HEK293 (cell line): ENCODE results near the gene CBX1.
A peak's percentile ranks its signal among the peaks of the same experiment; 100 is the strongest.

ENCODE experiments used
- CTCF ChIA-PET: fragments of 350-600 bp; formaldehyde crosslinking; extraction: SDS; loops from one replicate; lab custom pipeline; 2021; ENCODE audit warnings: antibody characterized with exemption; lab: Yijun Ruan, JAX
- POLR2A ChIA-PET: fragments of 300-600 bp; formaldehyde crosslinking; extraction: SDS; loops from one replicate; lab custom pipeline; 2020; ENCODE audit warnings: antibody characterized with exemption, inconsistent platforms; lab: Yijun Ruan, JAX
- H3K27ac ChIP-seq: fragments of 200-500 bp; sonication (Bioruptor generic); 2 replicates; pipeline ENCODE4 v1.5.1; 2014; ENCODE audit warnings: low read depth, low read length, control low read depth, inconsistent platforms; ENCODE audit errors: extremely low read depth
- H3K36me3 ChIP-seq, 2 experiments: fragments of 200-500 bp in 1 of 2; sonication (Bioruptor generic) in 1 of 2; 1 replicate in 1 of 2; 2 replicates in 1 of 2; pipeline ENCODE4 v1.5.1; 2014 to 2017; ENCODE audit warnings: inconsistent platforms in 2 of 2, low read length in 2 of 2; ENCODE audit not compliant: control insufficient read depth in 2 of 2, insufficient read depth in 1 of 2
- H3K4me1 ChIP-seq: fragments of 200-500 bp; sonication (Bioruptor generic); 2 replicates; pipeline ENCODE4 v1.5.1; 2014; ENCODE audit warnings: mild to moderate bottlenecking, low read length, inconsistent platforms; ENCODE audit not compliant: control insufficient read depth, insufficient read depth
- H3K4me3 ChIP-seq: 2 replicates; pipeline ENCODE4 v1.5.1; 2011; ENCODE audit warnings: low read depth, mild to moderate bottlenecking, control low read depth, low read length, moderate library complexity
- H3K9me3 ChIP-seq: fragments of 200-500 bp; sonication (Bioruptor generic); 2 replicates; pipeline ENCODE4 v1.5.1; 2014; ENCODE audit warnings: low read depth, low read length, inconsistent platforms; ENCODE audit not compliant: control insufficient read depth, insufficient read depth
- KLF8 ChIP-seq: fragments of 450-650 bp; formaldehyde crosslinking; IDR thresholded peaks from 2 replicates; pipeline ENCODE4 v1.5.1; 2016; ENCODE audit warnings: missing biosample characterization, missing genetic modification characterization
- KLF9 ChIP-seq: fragments of 450-650 bp; formaldehyde crosslinking; IDR thresholded peaks from 2 replicates; pipeline ENCODE4 v1.5.1; 2016; ENCODE audit warnings: missing biosample characterization, missing genetic modification characterization, low read depth
- MYNN ChIP-seq: fragments of 450-650 bp; formaldehyde crosslinking; IDR thresholded peaks from 2 replicates; pipeline ENCODE4 v1.5.1; 2016; ENCODE audit warnings: missing biosample characterization, missing genetic modification characterization, borderline replicate concordance
- TRIM28 ChIP-seq: IDR thresholded peaks from 2 replicates; pipeline ENCODE4 v1.6.1; 2011; ENCODE audit warnings: low read length, control low read depth, borderline replicate concordance
- ZFHX2 ChIP-seq: fragments of 450-650 bp; formaldehyde crosslinking; conservative IDR thresholded peaks from 2 replicates; pipeline ENCODE4 v1.5.1; 2016; ENCODE audit warnings: missing biosample characterization, missing genetic modification characterization
- ZNF140 ChIP-seq: fragments of 450-650 bp; formaldehyde crosslinking; IDR thresholded peaks from 2 replicates; pipeline ENCODE4 v1.5.1; 2016; ENCODE audit warnings: missing biosample characterization, missing genetic modification characterization
- ZNF146 ChIP-seq: fragments of 450-650 bp; formaldehyde crosslinking; IDR thresholded peaks from 2 replicates; pipeline ENCODE4 v1.5.1; 2016; ENCODE audit warnings: missing biosample characterization, missing genetic modification characterization
- ZNF292 ChIP-seq: fragments of 450-650 bp; formaldehyde crosslinking; IDR thresholded peaks from 2 replicates; pipeline ENCODE4 v1.5.1; 2016; ENCODE audit warnings: low read depth, missing biosample characterization, missing genetic modification characterization, borderline replicate concordance
- ZNF341 ChIP-seq: fragments of 450-650 bp; formaldehyde crosslinking; IDR thresholded peaks from 2 replicates; pipeline ENCODE4; 2016; ENCODE audit warnings: low read depth, missing biosample characterization, missing genetic modification characterization
- ZNF558 ChIP-seq: fragments of 450-650 bp; formaldehyde crosslinking; IDR thresholded peaks from 2 replicates; pipeline ENCODE4 v1.5.1; 2016; ENCODE audit warnings: missing biosample characterization, missing genetic modification characterization
- ZNF621 ChIP-seq: fragments of 450-650 bp; formaldehyde crosslinking; IDR thresholded peaks from 2 replicates; pipeline ENCODE4 v1.5.1; 2017; ENCODE audit warnings: missing biosample characterization, missing genetic modification characterization
- ZNF785 ChIP-seq: fragments of 450-650 bp; formaldehyde crosslinking; IDR thresholded peaks from 2 replicates; pipeline ENCODE4 v1.5.1; 2016; ENCODE audit warnings: missing biosample characterization, missing genetic modification characterization
- ZSCAN23 ChIP-seq: fragments of 450-650 bp; formaldehyde crosslinking; IDR thresholded peaks from 2 replicates; pipeline ENCODE4 v1.5.1; 2016; ENCODE audit warnings: missing biosample characterization, missing genetic modification characterization
- TF ChIP-seq, protein P1 (sequence below): fragments of 450-650 bp; formaldehyde crosslinking; IDR thresholded peaks from 2 replicates; pipeline ENCODE4 v1.5.1; 2016; ENCODE audit warnings: missing biosample characterization, missing genetic modification characterization
- TF ChIP-seq, protein P2 (sequence below): fragments of 450-650 bp; formaldehyde crosslinking; IDR thresholded peaks from 2 replicates; pipeline ENCODE4 v1.5.1; 2016; ENCODE audit warnings: missing biosample characterization, missing genetic modification characterization
- TF ChIP-seq, protein P3 (sequence below): fragments of 450-650 bp; formaldehyde crosslinking; IDR thresholded peaks from 2 replicates; pipeline ENCODE4 v1.5.1; 2016; ENCODE audit warnings: missing biosample characterization, missing genetic modification characterization, borderline replicate concordance
- TF ChIP-seq, protein P4 (sequence below): fragments of 450-650 bp; formaldehyde crosslinking; IDR thresholded peaks from 2 replicates; pipeline ENCODE4 v1.5.1; 2016; ENCODE audit warnings: missing biosample characterization, missing genetic modification characterization

The CBX1 gene

DNA sequence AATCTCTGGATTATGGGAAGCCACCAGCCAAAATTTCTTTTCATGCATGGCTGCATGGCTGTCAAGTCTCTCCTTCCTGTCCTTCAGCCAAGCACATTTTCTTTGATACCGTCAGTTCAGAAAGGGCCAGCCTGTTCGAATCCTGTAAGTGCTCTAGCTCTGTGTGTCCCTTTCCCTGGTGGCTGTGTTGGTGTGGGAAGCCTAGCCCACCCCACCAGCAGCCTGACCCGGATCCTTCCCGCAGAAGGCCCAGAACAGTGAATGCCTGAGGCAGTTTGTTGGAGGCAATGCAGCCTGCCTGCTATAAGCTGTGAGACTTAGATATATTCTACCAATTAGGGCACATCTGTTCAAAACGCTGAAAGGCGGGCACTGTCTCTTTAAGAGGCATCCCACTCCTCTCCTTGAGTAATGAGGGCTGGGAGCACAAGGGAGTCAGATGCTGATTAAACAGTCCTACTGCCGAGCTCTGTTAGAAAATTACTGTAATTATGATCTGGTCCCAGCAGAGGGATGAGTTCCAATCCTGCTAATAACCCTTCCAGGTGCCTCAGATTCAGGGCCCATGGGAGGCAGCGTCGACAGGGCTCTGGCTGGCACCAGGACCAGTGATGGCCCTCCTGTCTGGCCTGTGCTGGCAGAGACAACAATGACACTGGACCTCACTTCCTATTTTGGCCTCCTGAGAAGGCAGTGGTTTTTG lies 24.7 kb upstream of the CBX1 start:
- CTCF ChIA-PET, result interaction anchor here (0.6 to 2.3 kb wide), 5 partner anchors 49 to 242 kb away, joined by 3 to 7 read pairs (median 4); no protein-coding TSS in a partner anchor
- POLR2A ChIA-PET, result interaction anchor here (1.4 kb wide), 1 partner anchor 18 kb away, joined by 4 read pairs; the partner anchor contains the start of gene SNX11
- no peaks in the 10 kb centered on the region for H3K4me1 ChIP-seq
- no peaks in the 10 kb centered on the region for H3K9me3 ChIP-seq
- no peak overlapping the region for H3K4me3 ChIP-seq
- H3K36me3 ChIP-seq, result peaks cover 1 to 48% of the 10 kb centered on the region in 2 experiments; a peak in 2 of 3 replicates
- TF ChIP-seq ZNF785 (tag by site-specific recombination), result no peak
- no peak overlapping the region for H3K27ac ChIP-seq

DNA sequence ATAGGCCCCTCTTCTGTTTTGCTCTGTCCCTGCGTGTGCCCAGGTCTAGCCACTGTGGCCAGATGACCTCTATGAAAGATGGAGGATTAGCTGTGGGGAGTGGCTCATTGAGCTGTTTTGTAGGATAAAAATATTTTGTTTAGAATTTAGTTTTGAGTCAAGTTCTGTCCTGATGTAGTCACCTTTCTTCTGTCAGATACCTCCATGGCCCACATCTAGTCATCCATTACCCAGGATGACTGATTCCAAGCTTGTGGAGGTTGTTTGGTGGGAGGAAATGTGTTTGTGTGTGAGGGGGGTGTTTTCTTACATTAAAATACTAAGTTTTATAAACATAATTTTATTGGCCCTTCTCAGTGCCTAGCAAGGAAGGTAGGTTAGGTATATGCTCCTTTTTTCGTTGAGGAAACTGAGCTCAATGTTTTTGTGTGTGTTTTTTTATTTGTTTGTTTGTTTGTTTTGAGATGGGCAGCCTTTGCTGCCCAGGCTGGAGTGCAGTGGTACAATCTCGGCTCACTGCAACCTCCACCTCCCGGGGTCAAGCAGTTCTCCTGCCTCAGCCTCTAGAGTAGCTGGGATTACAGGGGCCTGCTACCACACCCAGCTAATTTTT lies 22.6 kb upstream of the CBX1 start:
- no peak overlapping the region for H3K4me3 ChIP-seq
- ChIA-PET CTCF (interaction anchor here (1.5 to 2.4 kb wide), 6 partner anchors 9 to 98 kb away, joined by 4 to 16 read pairs (median 7); no protein-coding TSS in a partner anchor), POLR2A (interaction anchor here (1.5 kb wide), 1 partner anchor 16 kb away, joined by 4 read pairs; the partner anchor contains the start of gene SNX11)
- no peaks in the 10 kb centered on the region for H3K9me3 ChIP-seq
- no peak overlapping the region for H3K27ac ChIP-seq
- H3K36me3 ChIP-seq, result peaks cover 11 to 62% of the 10 kb centered on the region in 2 experiments; a peak in 2 of 3 replicates
- TF ChIP-seq ZSCAN23 (tag by site-specific recombination), result no peak
- TF ChIP-seq ZFHX2 (tag by site-specific recombination), result no peak
- no peak for TF ChIP-seq MYNN (tag by site-specific recombination)
- TF ChIP-seq, protein P1, sequence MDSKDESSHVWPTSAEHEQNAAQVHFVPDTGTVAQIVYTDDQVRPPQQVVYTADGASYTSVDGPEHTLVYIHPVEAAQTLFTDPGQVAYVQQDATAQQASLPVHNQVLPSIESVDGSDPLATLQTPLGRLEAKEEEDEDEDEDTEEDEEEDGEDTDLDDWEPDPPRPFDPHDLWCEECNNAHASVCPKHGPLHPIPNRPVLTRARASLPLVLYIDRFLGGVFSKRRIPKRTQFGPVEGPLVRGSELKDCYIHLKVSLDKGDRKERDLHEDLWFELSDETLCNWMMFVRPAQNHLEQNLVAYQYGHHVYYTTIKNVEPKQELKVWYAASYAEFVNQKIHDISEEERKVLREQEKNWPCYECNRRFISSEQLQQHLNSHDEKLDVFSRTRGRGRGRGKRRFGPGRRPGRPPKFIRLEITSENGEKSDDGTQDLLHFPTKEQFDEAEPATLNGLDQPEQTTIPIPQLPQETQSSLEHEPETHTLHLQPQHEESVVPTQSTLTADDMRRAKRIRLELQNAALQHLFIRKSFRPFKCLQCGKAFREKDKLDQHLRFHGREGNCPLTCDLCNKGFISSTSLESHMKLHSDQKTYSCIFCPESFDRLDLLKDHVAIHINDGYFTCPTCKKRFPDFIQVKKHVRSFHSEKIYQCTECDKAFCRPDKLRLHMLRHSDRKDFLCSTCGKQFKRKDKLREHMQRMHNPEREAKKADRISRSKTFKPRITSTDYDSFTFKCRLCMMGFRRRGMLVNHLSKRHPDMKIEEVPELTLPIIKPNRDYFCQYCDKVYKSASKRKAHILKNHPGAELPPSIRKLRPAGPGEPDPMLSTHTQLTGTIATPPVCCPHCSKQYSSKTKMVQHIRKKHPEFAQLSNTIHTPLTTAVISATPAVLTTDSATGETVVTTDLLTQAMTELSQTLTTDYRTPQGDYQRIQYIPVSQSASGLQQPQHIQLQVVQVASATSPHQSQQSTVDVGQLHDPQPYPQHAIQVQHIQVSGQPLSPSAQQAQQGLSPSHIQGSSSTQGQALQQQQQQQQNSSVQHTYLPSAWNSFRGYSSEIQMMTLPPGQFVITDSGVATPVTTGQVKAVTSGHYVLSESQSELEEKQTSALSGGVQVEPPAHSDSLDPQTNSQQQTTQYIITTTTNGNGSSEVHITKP (tag by site-specific recombination), result peak; percentile 86
- TF ChIP-seq, protein P2, sequence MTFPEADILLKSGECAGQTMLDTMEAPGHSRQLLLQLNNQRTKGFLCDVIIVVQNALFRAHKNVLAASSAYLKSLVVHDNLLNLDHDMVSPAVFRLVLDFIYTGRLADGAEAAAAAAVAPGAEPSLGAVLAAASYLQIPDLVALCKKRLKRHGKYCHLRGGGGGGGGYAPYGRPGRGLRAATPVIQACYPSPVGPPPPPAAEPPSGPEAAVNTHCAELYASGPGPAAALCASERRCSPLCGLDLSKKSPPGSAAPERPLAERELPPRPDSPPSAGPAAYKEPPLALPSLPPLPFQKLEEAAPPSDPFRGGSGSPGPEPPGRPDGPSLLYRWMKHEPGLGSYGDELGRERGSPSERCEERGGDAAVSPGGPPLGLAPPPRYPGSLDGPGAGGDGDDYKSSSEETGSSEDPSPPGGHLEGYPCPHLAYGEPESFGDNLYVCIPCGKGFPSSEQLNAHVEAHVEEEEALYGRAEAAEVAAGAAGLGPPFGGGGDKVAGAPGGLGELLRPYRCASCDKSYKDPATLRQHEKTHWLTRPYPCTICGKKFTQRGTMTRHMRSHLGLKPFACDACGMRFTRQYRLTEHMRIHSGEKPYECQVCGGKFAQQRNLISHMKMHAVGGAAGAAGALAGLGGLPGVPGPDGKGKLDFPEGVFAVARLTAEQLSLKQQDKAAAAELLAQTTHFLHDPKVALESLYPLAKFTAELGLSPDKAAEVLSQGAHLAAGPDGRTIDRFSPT, result no peak
- no peaks in the 10 kb centered on the region for H3K4me1 ChIP-seq

DNA sequence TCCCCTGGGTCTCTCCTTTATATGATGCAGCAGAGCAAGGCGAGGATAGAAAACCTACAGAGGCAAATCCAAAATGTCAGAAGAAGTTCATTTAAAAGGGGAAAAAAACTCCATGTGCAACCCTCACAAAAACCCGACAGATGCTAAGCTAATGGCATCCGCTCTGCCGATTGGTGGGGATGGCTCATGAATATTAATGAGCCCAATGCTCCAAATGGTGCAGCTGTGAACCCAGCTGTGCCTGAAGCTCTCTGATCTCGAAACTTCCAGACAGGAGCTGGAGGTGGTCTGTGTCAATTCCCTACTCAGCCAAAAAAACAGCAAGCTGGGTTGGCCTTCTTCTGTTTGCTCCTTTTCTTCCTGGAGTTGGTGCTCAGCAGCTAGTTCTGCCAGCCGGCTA lies 21.8 kb upstream of the CBX1 start:
- POLR2A ChIA-PET, result interaction anchor here (1.5 kb wide), 1 partner anchor 16 kb away, joined by 4 read pairs; the partner anchor contains the start of gene SNX11
- Histone ChIP-seq H3K27ac (no peak overlapping the region), H3K4me3 (no peak overlapping the region), H3K36me3 (peaks cover 19 to 69% of the 10 kb centered on the region in 2 experiments; a peak in 2 of 3 replicates), H3K4me1 (no peaks in the 10 kb centered on the region), H3K9me3 (no peaks in the 10 kb centered on the region)
- CTCF ChIA-PET, result interaction anchor here (0.6 to 2.5 kb wide), 9 partner anchors 7 to 513 kb away, joined by 3 to 16 read pairs (median 7); no protein-coding TSS in a partner anchor
- TF ChIP-seq ZNF621 (tag by site-specific recombination) (no peak), ZNF292 (no peak), TRIM28 (no peak), KLF9 (tag by site-specific recombination) (no peak), ZNF341 (tag by site-specific recombination) (no peak), ZNF140 (no peak), ZNF558 (tag by site-specific recombination) (no peak), ZNF146 (no peak), KLF8 (tag by site-specific recombination) (no peak)
- TF ChIP-seq, protein P3, sequence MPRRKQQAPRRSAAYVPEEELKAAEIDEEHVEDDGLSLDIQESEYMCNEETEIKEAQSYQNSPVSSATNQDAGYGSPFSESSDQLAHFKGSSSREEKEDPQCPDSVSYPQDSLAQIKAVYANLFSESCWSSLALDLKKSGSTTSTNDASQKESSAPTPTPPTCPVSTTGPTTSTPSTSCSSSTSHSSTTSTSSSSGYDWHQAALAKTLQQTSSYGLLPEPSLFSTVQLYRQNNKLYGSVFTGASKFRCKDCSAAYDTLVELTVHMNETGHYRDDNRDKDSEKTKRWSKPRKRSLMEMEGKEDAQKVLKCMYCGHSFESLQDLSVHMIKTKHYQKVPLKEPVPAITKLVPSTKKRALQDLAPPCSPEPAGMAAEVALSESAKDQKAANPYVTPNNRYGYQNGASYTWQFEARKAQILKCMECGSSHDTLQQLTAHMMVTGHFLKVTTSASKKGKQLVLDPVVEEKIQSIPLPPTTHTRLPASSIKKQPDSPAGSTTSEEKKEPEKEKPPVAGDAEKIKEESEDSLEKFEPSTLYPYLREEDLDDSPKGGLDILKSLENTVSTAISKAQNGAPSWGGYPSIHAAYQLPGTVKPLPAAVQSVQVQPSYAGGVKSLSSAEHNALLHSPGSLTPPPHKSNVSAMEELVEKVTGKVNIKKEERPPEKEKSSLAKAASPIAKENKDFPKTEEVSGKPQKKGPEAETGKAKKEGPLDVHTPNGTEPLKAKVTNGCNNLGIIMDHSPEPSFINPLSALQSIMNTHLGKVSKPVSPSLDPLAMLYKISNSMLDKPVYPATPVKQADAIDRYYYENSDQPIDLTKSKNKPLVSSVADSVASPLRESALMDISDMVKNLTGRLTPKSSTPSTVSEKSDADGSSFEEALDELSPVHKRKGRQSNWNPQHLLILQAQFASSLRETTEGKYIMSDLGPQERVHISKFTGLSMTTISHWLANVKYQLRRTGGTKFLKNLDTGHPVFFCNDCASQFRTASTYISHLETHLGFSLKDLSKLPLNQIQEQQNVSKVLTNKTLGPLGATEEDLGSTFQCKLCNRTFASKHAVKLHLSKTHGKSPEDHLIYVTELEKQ (tag by site-specific recombination), result no peak
- TF ChIP-seq, protein P4, sequence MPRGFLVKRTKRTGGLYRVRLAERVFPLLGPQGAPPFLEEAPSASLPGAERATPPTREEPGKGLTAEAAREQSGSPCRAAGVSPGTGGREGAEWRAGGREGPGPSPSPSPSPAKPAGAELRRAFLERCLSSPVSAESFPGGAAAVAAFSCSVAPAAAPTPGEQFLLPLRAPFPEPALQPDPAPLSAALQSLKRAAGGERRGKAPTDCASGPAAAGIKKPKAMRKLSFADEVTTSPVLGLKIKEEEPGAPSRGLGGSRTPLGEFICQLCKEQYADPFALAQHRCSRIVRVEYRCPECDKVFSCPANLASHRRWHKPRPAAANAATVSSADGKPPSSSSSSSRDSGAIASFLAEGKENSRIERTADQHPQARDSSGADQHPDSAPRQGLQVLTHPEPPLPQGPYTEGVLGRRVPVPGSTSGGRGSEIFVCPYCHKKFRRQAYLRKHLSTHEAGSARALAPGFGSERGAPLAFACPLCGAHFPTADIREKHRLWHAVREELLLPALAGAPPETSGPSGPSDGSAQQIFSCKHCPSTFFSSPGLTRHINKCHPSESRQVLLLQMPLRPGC, result no peak
